CD4-positive, alpha-beta T cell treated with Interferon alpha-2 for 1 hour (primary cell): ENCODE data around the gene LARP1.
"Not testable (repeated sequence)": the region's sequence is repeated elsewhere in the genome, so short reads cannot be mapped to it uniquely, and the experiment has no call there.

Experiments used
- DNase-seq, 2 donors: peaks; one replicate each; pipeline ENCODE4 v3.0.0-alpha.2; 2020 to 2022

LARP1 gene

DNA sequence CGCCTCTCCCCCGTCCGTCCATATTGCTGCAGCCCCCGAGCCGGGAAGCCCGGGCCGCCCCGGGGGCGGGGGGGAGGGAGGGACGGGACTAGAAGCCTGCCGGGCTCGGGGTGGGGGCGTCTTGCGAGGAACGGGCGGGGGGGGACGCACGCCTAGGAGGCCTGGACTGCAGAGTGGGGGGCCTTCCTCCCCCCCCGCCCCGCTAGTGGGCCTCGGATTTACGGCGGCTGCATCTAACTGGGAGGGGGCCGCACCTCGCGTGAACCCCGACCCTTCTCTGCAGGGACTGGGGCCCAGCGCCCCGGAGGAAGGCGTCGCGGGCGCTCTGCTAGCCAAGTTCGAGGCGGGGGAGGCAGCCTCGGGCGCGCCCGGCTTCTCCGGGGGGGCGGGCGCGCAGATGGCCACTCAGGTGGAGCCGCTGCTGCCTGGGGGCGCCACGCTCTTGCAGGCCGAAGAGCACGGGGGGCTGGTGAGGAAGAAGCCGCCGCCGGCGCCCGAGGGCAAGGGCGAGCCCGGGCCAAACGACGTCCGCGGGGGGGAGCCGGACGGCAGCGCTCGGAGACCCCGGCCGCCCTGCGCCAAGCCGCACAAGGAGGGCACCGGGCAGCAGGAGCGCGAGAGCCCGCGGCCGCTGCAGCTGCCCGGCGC is at the start of gene LARP1:
Gene LARP1, plus strand, starts transcription at position 17 of the 648 bp plus-strand sequence. Its CDS starts 381 bp downstream, at position 398.
- DNase-seq = peak in 1 of 2 donors; percentile 7

DNA sequence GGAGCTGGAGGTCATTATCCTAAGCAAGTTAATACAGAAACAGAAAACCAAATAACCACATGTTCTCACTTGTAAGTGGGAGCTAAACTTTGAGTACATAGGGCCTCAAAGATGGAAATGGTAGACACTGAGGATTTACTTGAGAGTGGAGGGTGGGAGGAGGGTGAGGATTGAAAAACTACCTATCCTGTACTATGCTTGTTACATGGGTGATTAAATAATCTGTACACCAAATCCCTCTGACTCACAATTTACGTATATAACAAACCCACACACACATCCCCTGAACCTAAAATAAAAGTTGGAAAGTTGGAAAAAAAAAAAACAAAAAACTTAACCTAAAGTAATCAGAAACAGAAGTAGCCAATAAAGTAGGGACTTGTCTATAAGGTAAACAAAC is 48.8 kb upstream of the LARP1 start:
- no peak for DNase-seq

DNA sequence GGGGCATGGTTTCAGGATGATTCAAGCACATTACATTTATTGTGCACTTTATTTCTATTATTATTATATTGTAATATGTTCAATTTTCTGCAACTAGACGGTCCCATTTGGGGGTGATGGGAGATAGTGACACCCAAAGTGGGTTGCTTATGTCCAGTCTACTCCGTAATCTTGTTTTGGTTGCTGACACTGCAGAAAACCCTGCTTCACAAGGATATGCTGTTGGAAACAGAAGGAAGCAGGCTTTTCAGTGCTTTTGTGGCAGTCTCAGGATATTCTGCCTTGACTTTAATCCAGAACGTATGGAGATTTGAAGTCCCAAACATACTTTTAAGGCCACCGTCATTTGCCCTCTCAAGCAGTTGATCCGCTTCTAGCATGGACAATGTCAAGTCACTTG is 47.5 kb upstream of the LARP1 start:
- DNase-seq = no peak

DNA sequence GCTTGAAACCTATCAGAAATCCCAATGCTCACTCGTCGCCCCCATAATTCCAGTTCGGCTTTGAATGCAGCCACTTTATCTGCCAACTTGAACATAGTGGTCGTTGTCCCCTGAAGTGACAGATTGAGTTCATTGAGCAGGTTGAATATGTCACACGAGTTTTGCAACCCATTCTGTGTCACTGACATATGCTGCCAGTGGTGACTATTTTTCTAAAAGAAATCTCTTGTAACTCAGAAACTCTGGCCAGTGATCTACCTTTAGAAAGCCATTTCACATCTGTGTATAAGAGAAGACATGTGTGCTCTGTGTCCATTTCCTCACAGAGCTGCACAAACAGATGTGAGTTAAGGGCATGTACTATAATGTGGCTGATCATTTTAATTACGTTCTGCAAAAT is 47.0 kb upstream of the LARP1 start:
- DNase-seq = no peak

DNA sequence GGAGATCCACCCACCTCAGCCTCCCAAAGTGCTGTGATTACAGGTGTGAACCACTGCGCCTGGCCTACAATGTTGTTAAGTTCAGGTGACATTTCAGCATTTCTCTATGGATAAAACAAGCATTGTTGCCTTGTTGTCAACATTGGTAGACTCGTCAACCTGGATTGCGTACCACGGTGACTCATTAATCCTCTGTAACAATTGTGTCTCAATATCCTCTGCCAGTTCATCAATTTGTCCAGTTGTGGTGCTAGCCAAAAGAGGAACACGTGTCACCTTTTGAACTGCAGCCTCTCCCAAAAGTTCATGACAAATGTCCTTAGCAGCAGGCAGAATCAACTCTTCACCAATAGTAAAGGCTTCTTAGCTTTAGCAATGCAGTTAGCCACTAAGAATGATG is 46.3 kb upstream of the LARP1 start:
- DNase-seq = peak in 1 of 2 donors; percentile 44

DNA sequence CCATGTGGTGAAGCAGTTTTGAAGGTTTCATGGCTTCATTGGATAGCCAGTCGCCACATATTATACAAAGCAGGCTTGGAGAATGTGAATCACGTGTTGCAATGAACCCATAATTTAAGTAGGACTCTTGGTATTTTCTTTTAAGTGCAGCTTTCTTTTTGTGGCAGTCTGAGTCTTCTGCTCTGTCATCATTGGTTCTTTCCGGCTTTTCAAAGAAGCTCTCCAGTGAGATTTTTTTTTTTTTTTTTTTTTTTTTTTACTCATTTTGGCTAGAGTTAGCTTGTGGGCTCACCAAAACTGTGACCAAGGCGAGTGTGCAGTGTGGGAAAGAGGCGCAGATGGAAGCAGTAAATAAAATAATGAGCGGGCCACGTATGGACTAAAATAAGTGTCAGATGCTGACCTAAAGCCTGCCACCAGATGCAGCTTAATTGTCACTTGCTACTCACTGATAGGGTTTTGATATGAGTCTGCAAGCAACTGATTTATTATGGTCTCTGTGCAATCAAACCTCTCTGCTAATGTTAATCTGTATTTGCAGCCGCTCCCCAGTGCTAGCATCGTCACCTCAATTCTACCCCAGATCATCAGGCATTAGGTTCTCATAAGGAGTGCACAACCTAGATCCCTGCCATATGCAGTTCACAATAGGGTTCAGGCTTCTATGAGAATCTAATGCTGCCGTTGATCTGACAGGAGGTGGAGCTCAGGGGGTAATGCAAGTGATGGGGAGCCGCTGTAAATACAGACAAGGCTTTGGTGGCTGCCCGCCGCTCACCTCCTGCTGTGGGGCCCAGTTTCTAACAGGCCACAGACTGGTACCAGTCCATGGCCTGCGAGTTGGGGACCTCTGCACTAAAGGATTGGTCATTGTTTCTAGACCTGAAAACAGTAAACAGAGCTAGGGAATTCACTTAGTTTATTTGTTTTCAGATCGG is 45.5 kb upstream of the LARP1 start:
- no peak for DNase-seq

DNA sequence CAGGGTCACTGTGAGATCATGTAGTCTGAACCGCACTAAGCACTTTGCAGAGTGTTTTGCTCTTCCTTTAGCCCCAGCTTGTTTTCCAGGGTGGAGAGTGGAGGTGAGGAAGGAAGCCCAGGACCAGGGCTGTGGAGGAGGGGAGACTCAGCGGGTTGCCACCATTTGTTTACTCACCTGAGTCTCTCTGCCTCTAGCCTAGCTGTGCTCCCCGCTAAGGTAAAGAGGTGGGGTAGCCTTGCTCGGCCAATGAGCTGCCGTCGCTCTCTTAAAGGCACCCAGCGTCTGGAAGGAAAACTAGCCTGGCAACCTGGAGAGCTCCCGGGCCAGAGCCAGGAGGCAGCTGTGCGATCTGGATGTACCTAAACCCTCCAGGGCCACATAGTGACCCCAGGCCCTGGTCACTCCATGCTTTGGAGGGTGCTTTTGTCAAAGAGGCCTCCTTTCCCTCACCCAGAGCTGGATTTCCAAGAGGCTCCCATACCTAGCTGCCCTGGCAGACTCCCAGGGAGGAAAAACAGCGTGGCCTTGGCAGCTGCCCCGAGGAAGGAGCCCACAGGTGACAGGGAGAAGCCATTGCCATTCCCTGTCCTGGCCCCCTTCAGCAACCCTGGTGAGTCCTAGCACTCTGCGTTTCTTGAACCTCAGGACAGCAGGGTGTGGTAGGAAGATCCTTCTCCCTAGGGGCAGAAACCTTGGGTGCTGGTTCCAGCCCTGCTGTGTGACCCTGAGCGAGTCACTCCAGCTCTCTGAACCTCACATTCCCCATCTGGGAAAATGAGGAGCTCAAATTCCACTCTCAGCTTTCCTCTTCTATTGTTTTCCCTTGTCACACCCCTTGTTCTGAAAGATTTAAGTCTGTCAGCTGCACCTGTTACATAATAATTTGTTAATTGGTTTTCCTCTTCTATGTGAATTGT is 42.4 kb upstream of the LARP1 start:
- no peak for DNase-seq

DNA sequence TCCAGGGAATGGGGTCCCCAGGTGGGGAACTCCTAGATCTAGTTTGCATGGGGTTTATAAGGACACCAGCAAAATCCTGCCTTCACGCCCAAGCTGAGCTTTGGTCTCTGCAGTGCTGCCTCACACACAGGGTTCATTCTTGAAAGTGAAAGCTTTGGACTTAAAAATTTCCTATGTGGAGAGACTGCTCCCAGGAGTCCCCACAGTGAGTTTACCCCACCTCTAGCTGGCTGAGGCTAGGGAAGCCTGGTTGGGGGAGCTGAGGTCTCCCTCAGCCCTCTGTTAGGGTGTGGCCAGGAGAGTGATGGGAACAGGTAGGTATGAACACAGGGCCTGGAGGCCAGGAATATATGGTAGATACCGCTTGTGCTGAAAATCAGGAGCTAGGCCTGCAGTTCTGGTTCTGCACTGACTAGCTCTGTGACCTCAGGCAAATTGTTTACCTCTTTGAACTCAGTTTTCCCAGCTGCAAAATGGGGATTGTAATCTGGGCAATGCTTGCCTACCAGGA is 41.5 kb upstream of the LARP1 start:
- no peak for DNase-seq

DNA sequence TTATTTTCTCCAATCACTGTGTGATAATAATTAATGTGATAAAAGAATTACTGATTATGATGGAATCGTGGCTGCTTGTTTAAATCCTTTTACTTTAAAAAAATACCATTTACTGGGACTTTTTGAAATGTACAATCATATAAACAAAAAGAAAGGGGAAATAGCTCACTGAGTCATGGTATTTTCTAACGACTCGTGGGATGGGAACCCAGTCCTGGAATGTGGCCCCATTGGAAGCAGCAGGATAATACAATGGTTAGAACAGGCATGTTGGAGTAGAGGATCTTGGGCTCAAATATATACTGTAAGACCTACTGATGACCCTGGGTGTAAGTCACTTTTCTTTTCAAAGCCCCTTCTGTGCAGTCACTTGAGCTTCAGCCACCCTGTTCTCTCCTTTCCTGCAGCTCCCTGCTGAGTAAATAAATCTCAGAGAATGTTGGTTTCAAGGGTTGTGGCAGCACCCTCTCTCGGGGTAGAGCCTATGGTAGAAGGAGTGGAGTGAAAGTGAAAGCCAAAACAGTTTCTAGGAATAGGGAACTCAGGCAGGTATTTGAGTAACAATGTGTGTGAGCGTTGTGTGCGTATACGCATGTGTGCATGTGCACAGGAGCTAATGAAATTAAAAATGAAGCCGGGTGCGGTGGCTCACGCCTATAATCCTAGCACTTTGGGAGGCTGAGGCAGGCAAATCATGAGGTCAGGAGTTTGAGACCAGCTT is 40.8 kb upstream of the LARP1 start:
- peak; percentile 40 to 55 for DNase-seq

DNA sequence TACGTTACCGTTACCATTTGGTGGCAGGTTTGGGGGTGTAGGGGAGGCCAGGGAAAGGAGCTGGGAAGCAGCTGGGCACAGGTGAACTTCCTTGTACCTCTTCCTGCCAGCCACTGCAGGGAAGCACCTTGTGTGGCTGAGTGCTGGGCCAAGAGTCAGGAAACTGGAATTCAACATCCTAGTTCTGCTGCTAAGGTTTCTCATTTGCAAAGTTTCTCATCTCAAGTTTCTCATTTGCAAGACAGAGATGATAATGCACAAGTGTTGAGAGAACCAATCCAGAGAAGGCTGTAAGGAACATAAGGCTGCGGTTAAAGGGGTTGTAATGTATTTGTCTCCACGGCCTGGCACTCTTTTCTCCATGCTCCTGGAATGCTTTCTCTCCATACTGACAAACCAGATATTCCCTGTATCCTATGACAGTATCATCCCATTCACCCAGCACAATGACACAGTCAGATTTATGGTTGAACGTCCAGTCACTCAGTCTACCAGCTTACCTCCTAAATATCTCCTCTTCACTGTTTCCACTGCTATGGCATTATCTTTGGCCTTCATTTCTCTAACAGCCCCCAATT is 33.6 kb upstream of the LARP1 start:
- DNase-seq = no peak

DNA sequence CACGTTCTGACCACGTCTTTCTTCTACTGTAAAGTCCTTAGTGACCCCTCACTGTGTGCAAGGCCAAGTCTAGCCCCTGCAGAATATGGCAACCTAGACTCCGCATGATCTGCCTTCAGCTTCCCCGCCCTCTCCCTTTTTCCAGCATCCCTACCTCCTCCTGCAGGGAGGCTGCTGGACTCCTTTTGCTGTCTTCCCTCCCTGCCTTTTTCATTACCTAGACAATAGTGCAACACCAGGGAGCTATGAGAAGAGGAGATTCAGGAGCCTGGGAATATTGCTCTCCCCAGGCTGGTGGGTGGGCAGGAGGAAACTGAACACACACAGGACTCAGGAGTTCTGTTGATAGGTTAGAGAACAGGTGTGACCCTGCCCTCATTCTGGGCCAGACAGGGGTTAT is 33.1 kb upstream of the LARP1 start:
- no peak for DNase-seq

DNA sequence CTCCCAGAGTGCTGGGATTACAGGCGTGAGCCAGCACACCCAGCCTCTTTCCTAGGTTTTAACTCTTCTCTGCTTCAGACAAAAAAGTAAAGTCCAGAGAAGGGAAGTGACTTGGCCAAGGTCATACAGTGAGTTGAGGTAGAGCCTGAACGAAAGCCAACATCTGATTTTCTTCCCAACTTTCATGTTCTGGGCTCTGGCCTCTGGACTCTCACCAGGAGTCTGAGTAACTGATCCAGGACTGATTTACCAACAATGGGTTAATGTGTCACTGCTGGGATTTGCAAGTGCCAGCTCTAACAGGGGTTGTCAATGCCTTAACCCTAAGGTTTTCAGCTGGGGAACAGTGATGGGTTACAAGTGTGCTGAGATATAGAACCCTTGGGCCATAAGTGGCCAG is 32.2 kb upstream of the LARP1 start:
- no peak for DNase-seq

DNA sequence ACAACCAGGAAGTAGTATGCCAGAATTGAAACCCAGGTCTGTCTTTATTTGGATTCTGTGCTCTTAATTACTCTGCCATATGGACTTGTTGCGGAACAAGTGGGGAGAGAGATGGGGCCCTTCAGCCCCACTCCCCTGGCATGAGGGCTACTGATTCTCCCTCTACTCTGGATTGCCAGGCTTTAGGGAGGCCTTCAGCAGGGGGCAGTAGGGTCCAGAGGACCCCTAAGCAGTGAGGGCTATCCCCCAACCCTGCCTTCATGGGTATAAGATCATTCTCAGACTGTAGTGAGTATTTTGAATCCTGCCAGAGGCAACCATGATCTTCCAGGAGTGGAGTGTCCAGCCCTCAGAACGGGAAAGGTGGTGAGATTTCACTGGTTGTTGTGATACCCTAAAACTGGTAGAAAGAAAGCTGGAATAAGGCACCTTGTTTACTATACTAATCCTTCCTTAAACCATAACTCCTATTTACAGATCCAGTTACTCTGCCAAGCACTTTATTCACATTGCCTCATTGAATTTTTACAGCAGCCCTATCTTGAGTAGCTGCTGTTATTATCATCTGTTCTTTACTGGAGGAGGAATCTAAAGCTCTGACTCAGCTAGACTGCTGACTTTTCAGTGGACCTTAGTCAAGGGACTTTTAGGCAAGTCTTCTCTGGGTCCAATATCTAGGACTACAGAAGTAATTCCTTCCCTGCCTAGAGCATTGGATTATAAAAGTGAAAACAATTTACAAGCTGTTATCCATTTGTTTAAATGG is 31.3 kb upstream of the LARP1 start:
- DNase-seq = no peak

DNA sequence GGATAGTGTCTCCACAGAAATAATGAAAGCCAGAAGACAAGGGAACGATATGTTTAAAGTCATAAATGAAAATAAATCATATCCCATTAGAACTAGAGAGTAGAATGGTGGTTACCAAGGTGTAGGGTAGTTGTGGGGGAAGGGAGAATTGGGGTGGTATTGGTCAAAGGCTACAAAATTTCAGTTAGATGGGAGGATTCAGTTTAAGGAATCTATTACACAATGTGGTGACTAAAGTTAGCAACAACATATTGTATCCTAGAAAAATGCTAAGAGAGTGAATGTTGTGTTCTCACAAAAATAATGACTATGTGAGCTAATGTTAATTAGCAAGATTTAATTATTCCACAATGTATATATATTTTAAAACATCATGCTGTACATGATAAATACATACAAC is 27.8 kb upstream of the LARP1 start:
- DNase-seq = no peak

DNA sequence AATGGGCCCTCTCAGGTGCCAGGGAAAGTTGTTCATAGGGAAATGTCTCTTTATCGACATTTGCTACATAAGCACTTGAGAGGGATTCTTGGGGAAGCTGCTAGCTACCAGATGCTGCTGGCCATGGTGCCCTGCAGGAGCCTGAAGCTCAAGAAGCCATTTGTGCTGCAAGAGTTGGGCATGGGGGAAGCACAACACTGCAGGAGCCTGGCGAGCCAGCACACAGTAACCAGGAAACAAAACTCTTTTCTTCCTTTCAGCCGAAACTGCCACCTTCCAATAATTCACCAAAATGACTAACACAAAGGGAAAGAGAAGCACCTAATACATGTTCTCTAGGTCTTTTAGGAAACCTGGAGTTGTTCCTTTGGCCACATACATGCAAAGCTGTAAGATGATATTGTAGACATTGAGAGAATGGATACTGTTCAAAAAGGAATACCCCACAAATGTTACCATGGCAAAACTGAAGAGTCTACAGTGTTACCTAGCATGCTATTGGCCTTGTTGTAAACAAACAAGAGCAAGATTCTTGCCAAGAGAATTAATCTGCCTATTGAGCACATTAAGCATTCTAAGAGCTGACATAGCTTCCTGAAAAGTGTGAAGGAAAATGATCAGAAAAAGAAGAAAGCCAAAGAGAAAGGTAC is 26.1 kb upstream of the LARP1 start:
- DNase-seq = no peak

DNA sequence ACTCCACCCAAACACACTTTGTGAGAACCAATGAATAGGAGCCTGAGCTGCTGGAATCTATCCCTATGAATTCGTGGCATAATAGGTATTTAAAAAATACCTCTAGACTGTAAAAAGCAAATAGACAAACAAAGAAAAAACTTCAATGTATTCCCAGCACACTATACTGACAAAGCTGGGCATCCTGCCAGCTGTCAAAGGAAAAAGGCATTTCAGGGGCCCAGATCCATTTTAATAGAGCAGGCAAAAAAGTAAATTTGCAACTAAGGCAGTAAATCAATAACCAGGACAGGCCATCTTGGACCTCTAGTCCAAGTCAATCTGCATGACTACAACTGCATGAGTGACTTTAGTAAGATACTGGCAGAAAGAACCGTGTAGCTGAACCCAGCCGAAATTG is 25.6 kb upstream of the LARP1 start:
- no peak for DNase-seq

DNA sequence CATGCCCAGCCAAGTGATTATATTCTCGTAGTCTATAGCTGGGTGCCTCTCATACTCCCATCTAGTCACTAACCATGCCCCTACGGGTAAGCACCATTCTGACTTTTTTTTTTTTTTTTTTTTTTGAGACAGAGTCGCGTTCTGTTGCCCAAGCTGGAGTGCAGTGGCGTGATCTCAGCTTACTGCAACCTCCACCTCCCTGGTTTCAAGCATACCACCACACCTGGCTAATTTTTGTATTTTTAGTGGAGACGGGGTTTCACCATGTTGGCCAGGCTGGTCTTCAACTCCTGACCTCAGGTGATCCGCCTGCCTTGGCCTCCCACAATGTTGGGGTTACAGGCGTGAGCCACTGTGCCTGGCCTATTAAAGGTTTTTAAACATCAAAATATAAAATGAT is 24.4 kb upstream of the LARP1 start:
- not testable (repeated sequence) for DNase-seq

DNA sequence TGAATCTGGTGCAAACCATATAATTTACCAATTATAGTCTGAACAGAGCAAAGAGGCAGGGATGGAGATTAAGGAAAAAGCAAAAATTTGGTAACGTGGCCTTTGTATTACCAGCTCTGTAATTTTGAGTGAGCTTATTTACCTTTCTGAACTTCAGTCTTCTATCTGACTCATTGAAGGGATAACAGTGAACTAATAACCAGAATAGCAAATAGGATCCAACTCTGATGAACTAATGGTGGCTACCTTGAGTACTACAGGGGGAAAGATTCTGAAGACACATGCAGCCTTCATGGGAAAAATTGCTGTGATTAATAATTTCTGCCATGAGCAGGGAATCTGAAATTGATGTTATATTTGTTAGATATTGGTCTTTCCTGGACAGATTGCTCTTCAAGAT is 23.0 kb upstream of the LARP1 start:
- DNase-seq = no peak

DNA sequence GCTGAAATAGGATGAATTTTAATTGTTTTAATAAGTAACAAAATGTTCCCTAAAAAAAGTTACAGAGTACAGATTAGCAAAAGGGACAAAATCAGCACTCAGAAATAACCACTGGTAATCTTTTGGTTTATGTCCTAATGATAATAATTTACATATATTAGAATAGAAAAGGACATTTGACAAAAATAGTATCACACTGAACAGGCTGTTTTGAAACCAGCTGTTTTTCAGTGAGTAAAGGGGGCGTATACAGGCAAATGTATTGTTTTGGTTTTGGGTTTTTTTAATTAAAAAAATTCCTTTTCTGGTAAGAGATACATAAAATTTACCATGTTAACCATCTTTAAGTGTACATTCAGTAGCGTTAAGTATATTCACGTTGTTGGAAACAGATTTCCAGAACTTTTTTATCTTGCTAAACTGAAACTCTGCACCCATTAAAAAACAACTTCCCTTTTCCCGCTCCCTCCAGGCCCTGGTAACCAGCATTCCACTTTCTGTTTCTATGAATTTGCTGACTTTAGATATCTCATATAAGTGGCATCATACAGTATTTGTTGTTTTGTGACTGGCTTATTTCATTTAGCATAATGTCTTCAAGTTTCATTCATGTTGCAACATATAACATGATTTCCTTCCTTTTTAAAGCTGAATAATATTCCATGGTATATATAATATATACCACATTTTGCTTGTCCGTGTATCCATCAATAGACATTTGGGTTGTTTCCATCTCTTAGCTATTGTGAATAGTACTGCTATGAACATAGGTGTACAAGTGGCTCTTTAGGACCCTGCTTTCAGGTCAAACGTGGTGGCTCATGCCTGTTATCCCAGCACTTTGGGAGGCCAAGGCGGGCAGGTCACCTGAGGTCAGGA is 20.6 kb upstream of the LARP1 start:
- no peak for DNase-seq

DNA sequence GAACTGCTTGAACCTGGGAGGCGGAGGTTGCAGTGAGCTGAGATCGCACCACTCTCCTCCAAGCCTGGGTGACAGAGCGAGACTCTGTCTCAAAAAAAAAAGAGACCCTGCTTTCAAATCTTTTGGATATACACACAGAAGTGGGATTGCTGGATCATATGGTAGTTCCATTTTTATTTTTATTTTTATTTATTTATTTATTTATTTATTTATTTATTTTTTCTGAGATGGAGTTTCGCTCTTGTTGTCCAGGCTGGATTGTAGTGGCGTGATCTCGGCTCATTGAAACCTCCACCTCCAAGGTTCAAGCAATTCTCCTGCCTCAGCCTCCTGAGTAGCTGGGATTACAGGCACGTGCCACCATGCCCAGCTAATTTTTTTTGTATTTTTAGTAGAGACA is 19.8 kb upstream of the LARP1 start:
- not testable (repeated sequence) for DNase-seq
